ENCODE data around the gene NUDT3.
"Not testable (repeated sequence)": the region's sequence is repeated elsewhere in the genome, so short reads cannot be mapped to it uniquely, and the experiment has no call there.

Gene NUDT3

DNA sequence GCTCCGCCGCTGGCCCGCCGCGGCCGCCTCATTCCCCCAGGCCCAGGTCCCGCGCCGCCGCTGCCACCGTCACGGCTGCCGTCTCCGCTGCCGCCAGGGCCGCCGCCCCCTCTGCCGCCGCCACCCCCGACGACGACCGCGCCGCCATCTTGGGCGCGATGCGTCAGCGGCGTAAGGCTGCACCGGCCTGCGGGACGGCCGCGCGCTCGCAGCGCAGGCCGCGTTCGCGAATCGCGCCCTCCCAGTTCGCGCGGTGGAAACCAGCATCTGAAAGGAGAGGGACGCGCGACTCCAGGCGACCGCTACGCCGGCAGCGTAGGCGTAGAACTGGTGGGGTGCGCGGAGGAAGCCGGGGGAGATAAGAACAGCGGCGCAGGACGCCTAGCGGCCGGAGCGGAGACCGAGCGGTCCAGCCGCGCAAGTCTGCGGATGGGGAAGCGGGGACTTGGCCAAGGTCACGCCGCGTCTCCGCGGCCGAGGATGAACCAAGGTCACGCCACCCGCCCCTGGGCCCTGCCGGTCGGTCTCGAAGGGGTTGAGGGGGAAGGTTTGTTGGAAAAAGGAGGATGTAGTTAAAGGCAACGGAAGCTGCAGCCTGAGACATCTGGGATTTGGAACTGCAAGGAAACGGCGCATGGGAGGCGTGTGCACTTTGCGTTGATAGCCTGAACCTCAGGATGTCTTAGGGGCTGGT lies at the start of gene NUDT3:
Gene NUDT3, minus strand, starts transcription at position 173 of the 694 bp plus-strand sequence. CDS start 307 bp downstream, outside the sequence.
- peak; percentile 93 for DNase-seq

DNA sequence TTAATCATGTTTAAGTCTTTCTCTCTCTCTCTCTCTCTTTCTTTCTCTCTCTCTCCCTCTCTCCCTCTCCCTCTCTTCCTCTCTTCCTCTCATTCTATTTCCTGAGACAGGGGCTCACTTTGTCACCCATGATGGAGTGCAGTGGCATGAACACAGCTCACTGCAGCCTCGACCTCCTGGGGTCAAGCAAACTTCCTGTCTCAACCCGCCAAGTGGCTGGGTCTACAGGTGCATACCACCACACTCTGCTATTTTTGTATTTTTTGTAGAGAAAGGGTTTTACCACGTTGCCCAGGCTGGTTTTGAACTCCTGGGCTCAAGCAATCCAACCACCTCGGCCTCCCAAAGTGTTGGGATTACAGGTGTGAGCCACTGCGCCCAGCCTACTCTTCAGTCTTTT lies 49.1 kb upstream of the NUDT3 start:
- no peak for DNase-seq

DNA sequence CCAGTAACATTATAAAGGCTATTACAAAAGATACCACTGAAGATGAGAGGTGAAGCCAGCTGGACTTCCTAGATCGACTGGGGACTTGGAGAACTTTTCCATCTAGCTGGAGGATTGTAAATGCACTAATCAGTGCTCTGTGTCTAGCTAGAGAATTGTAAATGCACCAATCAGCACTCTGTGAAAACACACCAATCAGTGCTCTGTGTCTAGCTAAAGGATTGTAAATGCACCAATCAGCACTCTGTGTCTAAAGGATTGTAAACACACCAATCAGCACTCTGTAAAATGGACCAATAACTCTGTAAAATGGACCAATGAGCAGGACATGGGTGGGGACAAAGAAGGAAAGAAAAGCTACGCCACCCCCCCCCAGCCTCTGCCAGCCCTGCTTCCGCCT lies 47.0 kb upstream of the NUDT3 start:
- no peak for DNase-seq

DNA sequence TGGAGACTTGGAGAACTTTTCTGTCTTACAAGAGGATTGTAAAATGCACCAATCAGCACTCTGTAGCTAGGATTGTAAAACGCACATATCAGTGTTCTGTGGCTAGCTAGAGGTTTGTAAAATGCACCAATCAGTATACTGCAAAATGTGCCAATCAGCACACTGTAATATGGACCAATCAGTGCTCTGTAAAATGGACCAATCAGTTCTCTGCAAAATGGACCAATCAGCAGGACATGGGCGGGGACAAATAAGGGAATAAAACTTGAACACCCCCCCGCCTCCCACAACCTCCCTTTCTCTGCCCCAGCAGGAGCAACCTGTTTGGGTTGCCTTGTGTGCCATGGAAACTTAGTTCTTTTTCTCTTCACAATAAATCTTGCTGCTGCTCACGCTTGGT lies 46.2 kb upstream of the NUDT3 start:
- DNase-seq, result no peak

DNA sequence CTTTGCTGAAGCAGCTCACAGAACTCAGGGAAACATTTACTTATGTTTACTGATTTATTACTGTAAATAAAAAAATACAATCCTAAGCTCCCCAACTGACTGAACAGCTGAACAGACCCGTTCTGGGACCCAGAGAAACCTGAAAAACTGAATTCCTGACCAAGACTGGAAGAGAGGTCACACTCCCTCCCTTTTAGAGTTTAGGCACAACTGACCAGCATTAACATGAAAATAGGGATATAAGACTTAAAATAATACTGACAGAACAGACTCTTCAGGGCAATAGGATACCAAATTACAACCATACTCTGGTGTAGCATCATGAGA lies 45.1 kb upstream of the NUDT3 start:
- DNase-seq, result no peak

DNA sequence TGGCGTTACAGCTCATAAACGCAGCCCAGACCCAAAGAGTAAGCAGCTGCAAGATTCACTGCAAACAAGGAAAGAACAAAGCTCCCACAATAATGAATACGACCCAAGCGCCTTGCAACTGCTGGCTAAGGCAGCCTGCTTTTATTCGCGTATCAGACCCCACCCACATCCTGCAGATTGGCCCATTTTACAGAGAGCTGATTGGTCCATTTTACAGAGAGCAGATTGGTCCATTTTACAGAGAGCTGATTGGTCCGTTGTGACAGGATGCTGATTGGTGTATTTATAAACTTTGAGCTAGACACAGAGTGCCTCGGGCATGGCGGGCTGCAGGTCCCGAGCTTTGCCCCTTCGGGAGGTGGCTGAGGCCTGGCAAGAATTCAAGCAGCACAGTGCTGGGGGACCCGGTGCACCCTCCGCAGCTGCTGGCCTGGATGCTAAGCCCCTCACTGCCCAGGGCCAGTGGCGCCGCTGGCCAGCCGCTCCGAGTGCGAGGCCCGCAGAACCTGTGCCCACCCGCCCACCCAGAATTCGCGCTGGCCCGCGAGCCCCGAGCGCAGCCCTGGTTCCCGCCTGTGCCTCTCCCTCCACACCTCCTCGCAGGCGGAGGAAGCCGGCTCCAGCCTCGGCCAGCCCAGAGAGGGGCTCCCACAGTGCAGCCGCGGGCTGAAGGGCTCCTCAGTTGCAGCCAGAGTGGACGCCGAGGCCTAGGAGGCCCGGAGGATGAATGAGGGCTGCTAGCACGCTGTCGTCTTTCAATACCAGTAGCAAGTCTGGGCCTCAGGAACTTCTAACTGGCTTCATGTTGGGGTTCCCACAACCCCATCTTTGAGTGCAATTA lies 44.6 kb upstream of the NUDT3 start:
- no peak for DNase-seq

DNA sequence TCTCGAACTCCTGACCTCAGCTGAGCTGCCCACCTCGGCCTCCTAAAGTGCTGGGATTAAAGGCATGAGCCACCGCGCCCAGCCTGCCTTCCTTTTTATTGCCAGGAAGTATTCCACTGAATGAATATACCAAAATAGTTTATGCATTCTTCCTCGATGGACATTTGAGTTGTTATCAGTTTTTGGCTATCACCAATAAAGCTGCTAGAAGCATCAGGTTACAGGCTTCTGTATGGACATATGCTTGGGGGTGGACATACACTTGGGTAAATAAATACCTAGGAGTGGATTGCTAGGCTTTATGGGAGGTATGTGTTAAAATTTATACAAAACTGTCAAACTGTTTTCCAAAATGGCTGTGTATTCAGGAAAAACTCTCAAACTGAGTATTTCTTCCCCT lies 43.4 kb upstream of the NUDT3 start:
- DNase-seq, result no peak

DNA sequence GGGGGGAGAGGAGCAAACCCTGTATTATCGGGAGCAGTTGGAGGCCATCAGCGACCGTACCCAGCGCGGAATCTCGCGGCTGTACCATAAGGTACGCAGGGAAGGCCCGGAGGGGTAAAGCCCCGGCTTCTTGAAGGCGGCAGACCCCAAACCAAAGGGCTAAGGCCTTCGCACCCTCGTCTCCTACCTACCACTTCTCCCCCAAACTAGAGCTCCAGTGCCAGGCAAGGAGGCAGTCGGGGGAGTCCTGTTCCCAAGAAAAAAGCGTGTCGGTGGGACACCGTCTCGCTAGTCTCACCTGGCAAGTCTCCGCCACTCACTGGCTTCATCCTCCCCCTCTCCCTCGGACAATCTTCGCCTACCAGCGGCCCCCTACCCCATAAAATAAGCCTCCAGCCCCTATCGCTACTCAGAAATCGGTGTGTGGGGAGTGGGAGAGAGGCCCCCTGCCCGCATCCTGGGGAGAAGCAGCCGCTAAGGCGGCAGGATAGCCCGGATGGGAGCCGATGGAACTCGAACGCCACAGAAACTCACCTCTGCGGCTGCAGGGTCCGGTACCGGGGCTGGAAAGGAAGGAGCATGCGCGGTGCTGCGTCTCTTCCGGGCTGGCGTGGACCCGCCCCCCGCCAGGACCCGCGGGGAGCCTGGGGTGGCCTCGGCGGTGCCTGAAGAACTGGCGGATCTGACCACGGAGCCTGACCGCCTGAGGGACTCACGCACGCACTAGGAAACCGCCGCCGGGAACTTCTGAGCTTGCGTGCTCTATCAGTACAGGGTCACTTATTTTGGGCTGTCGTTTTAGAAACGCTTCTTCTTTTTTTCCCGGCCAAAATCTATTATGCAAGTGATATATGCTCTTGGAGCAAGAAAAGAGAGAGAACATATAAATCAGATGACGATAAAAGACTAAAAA lies 33.3 kb upstream of the NUDT3 start, which contains the start of gene RPS10:
Gene RPS10, minus strand, starts transcription at position 572 of the 913 bp plus-strand sequence. CDS start 848 bp downstream, outside the sequence.
- peak; percentile 93 for DNase-seq

DNA sequence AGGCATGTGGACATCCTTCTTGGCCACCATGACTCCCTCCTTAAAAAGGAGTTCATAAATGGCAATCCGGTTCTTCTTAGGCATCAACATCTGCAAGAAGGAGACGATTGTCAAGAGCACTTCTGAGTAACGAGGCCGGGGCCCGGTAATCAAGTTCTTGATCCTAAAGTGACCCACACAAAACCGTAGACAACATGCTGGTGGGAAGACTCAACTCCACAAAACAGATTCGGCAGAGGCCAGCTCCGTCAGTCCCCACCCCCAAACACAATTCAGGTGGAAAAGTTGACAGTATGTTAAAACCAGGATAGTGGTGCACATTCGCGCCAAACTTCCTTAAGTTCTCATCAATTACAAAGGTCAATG lies 32.6 kb upstream of the NUDT3 start:
- DNase-seq, result peak; percentile 25

DNA sequence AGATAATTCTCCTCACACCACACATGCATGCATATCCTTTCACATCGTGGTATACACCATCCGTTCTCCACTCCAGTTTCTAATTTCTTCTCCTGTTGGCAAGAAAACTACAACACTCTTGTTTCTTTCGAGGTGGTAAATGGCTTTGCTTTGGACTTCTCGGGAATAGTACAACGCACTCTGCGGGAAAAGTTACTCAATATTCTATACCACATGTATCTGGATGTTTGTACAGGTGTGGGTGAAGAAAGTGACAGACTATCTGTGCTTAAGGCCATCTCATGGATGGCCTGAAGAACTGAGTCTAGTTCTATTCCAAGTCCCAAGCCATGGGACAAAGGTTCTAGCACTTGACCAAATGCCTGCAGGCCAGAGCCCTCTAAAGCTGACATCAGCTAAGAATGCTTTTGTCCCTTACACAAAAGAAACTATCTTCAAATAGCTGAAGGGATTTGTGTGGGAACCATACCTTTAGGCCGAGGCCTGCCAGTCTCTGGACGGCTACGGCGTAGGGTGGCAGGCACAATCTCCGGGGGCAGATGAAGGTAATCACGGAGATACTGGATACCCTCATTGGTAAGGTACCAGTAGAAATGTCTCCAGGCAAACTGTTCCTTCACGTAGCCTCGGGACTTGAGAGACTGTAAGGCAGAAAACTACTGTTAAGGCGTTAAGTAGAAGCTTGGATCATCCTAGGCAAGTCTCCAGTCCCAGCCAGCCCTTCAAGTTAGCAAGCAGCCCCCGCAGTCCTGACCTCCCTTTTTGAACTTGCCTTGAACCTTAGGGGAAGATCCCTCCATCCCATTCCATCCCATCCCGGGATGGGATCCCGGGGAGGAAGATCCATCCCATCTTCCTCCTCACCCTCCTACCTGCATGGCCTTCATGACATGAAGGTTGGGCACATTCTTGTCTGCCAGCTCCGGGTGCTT lies 32.0 kb upstream of the NUDT3 start:
- no peak for DNase-seq

DNA sequence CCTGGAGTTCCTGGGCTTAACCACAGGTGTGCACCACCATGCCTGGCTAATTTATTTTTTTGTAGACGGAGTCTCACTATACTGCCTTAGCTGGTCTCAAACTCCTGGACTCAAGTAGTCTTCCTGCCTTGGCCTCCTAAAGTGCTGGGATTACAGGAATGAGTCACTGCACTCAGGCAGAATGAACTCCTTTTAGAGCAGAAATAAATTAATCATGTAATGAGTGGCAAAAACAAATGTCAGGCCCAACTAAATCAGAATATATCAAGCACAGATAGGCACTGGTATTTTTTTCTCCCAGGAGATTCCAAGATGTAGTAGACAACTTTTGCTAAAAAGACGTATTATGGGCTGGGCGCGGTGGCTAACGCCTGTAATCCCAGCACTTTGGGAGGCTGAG lies 30.8 kb upstream of the NUDT3 start:
- DNase-seq, result no peak

DNA sequence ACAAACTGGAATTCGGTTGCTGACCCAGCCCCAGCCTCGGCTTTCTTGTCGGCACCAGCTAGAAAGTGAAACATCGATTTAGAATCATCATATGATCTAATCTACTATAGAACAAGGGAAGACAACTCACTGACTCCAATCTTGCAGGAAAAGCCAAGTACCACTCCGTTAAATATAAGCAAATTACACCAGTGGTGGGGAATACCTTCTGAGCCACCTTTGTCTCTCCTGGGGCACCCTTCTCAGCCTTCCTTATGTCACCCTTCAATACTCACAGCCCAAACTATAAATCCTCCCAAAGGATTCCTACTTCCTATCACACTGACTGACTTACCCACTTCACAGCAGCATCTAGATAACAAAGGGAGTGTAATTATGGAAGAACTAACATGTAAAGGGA lies 25.9 kb upstream of the NUDT3 start:
- DNase-seq, result no peak

DNA sequence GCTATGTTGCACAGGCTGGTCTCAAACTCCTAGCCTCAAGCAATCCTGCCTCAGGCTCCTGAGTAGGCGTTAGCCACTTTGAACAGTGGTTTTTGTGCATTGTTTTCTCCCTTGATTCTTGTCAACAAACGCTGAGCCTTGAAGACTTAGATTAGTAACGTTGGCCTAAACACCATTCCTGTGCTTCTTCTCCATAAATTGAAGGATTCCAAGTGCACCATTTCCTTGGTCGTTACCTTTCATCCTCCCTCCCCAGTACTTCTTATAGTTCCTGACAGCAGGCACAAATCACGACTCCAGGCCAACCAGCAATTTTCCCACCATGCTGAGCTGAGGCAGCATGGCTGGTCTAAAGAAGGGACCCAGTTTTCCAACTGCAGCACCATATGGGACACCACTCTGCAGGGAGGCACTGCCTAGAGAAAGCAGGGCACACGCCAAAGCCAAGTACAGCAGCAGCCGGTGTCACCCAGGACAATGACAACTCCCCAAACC lies 24.5 kb upstream of the NUDT3 start:
- no peak for DNase-seq

DNA sequence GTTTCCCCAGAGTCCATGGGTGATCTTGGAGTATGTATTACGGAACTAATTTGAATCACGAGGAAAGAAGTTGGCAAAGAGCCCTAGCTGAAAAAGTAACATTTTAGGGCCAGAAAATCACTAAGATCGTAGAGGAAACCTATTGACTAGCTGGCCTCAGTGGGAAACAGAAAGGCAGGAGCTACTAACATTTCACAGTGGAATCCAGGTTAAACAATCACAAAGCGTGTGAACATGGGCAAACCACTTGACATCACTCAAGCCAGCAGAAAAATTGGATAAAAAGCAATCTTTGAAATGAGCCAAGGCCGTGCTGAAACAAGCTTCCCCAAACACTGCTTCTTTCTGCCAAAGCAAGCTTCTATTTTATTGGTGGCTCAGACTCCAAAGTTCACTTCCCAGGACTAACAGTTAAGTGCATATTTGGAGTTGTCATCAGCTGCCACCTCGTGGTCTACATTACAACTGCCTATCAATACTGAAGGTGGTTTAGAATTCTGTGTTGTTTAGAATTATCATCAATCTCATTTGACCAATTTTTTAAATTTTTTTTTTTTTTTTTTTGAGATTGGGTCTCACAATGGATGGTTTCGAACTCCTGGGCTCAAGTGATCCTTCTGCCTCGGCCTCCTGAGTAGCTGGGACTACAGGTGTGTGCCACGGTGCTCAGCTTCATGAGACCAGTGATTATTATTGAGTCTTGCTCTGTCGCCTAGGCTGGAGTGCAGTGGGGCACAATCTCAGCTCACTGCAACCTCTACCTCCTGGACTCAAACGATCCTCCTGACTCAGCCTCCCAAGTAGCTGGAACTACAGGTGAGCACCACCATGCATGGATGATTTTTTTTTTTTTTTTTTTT lies 22.8 kb upstream of the NUDT3 start:
- no peak for DNase-seq

DNA sequence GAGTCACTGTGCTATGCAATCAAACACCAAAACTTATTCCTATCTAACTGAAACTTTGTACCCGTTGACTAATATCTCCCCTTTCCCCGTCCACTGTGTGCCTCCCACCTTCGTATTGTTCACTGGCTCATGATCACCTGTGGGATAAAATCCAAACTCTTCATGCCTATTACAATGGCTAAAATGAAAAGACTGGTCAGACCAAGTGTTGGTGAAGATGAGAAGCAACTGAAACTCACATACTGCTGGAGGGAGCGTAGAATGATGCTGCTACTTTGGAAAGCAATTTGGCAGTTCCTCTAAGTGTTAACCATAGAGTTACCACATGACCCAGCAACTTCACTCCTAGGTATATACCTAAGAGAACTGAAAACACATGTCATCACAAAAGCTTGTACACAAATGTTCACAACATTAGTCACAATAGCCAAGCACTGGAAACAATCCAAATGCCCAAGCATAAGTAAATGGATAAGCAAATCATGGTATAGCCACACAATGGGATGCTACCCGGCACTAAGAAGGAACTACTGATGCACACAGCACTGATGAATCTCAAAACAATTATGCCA lies 20.3 kb upstream of the NUDT3 start:
- DNase-seq, result no peak

DNA sequence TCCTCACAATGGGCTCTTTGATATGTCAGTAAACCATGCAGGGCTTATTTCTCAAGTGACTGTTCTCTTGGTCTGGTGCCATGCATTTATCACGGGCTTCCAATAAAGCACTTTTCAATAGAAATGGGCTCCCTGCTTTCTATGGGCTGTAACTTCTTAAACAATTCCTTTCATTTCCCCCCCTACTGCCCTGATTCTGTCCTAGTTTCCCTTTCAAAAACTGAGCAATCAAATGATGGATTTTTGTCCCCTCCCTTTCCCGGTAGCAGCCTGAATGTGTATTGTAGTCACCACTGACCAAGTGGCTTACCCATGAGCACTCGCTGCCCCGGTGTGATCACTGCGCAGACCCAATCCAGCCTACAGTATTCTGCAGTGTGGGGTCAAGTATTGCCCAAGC lies 19.5 kb upstream of the NUDT3 start:
- no peak for DNase-seq

DNA sequence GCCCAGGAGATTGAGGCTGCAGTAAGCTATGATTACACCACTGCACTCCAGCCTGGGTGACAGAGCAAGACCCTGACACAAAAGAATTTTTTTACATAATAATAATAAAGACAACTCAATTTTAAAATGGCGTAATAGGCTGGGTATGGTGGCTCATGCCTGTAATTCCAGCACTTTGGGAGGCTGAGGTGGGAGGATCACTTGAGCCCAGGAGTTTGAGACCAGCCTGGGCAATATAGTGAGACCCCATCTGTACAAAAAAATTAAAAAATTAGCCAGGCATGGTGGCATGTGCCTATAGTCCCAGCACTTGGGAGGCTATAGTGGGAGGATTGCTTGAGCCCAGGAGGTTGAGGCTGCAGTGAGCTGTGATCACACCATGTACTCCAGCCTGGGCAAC lies 15.4 kb upstream of the NUDT3 start:
- not testable (repeated sequence) for DNase-seq

DNA sequence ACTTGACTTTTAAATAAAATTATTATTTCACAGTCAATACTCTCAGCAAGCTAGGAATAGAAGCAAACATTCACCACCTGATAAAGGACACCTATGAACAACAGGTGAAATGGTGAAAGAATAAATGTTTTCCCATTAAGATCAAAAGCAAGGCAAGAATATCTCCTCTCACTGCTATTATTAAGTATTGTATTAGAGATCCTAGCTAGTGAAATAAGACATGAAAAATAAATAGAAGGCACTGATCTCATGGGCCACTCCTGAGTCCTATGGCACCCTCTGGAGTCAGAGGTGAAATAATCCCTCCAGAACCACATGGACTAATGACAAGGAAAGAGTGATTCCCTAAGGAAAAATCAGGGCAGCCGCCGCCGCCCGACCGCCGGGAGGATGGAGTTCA lies 4.0 kb upstream of the NUDT3 start:
- DNase-seq, result no peak

DNA sequence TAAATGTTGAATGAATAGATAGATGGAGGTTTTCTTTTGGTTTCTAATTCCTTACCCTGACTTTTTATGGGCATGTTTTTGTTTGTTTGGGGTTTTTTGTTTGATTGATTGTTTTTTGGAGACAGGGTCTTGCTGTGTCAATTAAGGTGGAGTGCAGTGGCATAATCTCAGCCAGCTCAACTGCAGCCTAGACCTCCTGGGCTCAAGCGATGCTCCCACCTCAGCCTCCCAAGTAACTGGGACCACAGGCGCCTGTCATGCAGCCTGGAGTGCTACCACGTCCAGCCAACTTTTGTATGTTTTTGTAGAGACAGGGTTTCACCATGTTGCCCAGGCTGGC lies 1.5 kb upstream of the NUDT3 start:
- no peak for DNase-seq

DNA sequence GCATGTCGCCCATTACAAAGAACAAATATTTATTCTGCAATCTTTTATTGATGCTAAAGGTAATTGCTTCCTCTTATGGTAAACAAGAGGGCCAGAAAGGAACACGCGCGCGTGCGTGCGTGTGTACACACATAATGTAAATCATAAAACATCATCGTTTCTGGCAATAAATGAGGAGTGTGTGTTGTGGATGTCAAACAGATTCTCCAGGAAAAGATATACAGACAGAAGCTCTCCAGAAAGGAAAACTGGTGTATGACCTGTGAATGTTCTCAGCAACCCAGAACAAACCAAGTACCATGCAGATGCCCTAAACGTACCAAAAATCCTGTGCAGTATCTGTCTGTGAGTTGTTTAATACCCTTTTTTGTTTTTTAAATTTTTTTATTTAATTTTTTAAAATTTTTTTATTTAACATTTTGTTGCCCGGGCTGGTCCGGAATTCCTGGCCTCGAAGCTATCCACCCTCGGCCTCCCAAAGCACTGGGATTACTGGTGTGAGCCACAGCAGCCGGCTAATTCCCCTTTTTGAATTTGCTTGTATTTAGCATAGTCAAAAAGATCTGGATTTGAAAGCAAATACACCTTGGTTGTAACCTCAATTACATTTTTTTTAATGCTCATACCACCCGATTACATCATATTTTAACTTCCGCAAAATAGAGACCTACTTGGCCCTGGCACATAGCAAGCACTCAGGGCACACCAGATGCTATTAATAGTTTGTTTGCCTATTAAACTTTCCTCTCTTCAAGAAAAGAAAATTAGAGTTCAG lies 909 bp upstream of the NUDT3 start:
- no peak for DNase-seq
